ENCODE data around the gene PDE1A.

Gene PDE1A

GRCh38 chr2:182173944-182174622 lies 252.8 kb downstream of the PDE1A start:
- no peak overlapping the region for H3K27ac ChIP-seq
- TF ChIP-seq, protein P1, sequence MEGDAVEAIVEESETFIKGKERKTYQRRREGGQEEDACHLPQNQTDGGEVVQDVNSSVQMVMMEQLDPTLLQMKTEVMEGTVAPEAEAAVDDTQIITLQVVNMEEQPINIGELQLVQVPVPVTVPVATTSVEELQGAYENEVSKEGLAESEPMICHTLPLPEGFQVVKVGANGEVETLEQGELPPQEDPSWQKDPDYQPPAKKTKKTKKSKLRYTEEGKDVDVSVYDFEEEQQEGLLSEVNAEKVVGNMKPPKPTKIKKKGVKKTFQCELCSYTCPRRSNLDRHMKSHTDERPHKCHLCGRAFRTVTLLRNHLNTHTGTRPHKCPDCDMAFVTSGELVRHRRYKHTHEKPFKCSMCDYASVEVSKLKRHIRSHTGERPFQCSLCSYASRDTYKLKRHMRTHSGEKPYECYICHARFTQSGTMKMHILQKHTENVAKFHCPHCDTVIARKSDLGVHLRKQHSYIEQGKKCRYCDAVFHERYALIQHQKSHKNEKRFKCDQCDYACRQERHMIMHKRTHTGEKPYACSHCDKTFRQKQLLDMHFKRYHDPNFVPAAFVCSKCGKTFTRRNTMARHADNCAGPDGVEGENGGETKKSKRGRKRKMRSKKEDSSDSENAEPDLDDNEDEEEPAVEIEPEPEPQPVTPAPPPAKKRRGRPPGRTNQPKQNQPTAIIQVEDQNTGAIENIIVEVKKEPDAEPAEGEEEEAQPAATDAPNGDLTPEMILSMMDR (conservative IDR thresholded peaks at IDR 0.05), result no peak

GRCh38 chr2:182170341-182170740 lies 256.5 kb downstream of the PDE1A start:
- H3K27ac ChIP-seq, result no peak overlapping the region
- TF ChIP-seq, protein P1 (conservative IDR thresholded peaks at IDR 0.05), result no peak

GRCh38 chr2:182167882-182168281 lies 259.0 kb downstream of the PDE1A start:
- TF ChIP-seq, protein P1 (conservative IDR thresholded peaks at IDR 0.05), result no peak
- H3K27ac ChIP-seq, result no peak overlapping the region

- TF ChIP-seq, protein P1 (conservative IDR thresholded peaks at IDR 0.05), result no peak
Observed at GRCh38 chr2:182166841-182167240, 260.0 kb downstream of the PDE1A start.

DNA sequence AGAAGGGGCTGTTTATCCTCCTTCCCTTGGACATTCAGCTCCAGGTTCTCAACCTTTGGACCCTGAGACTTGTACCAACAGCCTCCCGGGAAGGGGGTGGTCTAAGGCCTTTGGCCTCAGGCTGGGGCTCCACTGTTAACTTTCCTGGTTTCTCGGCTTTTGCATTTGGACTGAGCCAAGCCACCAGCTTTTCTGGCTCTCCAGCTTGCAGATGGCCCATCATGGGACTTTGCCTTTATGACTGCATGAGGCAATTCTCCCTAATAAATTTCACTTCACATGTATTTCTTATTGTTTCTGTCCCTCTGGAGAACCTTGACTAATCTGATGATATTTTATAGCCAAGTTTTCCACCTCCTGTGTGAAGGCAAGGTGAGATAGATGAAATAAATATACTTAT lies 260.4 kb downstream of the PDE1A start:
- TF ChIP-seq, protein P1 (conservative IDR thresholded peaks at IDR 0.05), result no peak
- H3K27ac ChIP-seq, result no peak overlapping the region

More at GRCh38 chr2:182166841-182167240, 260.0 kb downstream of the PDE1A start:
- H3K27ac ChIP-seq, result no peak overlapping the region

DNA sequence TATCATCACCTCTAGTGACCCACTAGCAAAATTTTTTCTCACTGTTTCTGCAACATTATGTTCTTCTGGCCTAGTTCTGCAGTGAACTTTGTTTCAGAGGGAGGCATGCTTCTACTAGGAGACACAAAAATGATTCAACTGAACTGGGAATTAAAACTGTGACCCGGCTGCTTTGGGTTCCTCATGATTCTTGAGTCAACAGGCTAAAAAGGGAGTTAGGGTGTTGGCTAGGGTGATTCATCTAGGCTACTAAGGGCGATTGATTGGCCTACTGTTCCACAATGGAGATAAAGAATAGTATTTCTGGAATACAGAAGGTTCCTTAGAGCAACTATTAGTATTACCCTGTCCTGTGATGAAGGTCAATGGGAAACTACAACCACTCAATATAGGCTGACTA lies 261.6 kb downstream of the PDE1A start:
- no peak overlapping the region for H3K27ac ChIP-seq
- TF ChIP-seq, protein P1 (conservative IDR thresholded peaks at IDR 0.05), result no peak

DNA sequence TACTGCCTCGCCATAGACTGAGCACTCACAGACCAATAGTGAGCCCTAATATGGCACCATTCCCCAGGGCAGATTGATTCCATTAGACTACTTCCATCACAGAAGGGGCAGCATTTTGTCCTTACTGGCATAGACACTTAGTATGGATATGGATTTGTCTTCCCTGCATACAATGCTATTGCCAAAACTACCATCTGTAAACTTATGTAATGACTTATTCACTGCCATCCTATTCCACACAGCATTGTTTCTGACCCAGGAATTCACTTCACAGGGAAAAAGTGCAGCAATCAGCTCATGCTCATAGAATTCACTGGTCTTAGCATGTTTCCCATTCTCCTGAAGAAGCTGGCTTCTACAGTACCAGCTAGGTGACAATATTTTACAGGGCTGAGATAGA lies 262.1 kb downstream of the PDE1A start:
- no peak overlapping the region for H3K27ac ChIP-seq
- TF ChIP-seq, protein P1 (conservative IDR thresholded peaks at IDR 0.05), result no peak
